NCI-H1048 (cell line): ENCODE measurements around the gene RPL29.
"Not testable (repeated sequence)": the region's sequence is repeated elsewhere in the genome, so short reads cannot be mapped to it uniquely, and the experiment has no call there.

Experiments
- DNase-seq: peaks from one replicate; lab custom pipeline; 2025; lab: John Stamatoyannopoulos, UW

Gene RPL29

DNA sequence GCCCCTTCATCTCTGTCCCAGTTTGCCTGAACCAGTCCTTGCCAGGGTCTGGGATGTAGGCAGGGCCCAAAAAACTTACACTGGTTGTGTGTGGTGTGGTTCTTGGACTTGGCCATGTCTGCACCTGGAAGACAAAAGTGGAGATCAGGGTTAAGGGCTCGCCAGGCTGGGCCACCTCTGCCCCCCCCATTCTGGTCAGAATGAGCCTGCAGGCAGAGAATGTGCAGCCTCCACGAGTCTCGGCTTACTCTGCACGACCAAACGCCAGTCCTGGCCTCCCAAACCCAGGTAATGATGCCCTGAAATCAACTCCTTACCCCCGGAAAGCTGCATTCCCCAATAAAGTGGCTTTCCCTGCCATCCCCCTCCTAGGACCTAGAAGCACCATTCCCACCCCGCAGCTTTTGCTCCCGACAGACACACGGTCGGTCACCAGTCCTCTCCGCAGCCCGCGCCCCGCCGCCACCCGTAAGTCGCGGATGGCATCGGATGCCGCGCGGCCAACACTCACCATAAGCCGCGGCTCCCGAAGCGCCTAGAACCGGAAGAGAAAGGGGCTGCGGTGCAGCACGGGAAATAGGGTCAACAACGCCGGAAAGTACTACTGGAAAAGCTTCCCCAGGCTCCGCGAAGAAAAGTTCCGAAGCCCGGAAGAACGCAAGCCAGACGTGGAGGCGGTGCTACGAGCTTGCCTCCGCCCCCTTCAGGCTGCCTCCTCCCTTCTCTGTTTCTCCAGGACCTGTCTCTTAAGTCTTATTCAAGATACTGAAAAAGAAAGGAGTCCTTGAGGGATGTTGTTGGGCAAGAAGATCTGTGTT is at the start of gene RPL29:
Gene RPL29, minus strand, starts transcription at position 550 of the 818 bp plus-strand sequence. Its CDS starts 434 bp downstream, at position 116.
- DNase-seq, result peak; percentile 87

DNA sequence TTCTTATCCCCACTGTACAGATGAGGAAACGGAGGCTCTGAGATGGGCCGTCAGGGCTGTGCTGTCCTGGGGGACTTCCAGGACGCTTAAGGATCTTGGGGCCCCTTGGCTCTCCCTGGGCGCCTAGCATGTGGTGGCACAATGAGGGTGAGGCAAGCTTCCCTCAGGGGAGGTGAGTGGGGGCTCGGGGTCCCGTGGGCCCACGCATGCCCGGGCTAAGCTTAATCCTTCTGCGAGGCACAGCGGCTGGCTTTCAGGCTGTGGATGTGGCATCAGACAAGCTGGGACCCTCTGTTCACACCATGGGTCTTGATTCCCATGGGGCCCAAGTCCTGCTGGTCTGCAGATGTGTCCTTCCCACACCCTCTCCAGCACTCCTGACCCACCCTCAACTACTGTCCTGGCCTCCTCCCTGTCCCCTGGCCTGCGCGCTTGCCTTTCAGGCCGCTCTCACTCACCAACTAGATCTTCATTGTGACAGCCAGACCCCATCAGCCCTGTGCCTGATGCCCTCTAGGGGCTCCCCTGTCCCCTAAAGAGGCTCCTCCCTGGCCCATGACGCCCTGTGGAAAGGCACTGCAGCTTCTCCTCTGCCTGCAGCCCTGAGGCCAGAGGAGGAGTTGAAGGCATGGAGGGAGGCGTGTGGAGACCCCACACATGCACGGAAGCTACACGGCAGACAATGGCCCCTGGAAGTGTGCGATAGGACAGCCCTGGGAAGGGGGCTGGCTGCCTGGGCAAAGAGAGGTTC is 49.3 kb upstream of the RPL29 start:
- DNase-seq, result no peak

GRCh38 chr3:52043750-52044149 is 48.1 kb upstream of the RPL29 start:
- DNase-seq, result no peak

GRCh38 chr3:52043039-52043438 is 47.3 kb upstream of the RPL29 start:
- not testable (repeated sequence) for DNase-seq

GRCh38 chr3:52041118-52041731 is 45.5 kb upstream of the RPL29 start:
- no peak for DNase-seq

DNA sequence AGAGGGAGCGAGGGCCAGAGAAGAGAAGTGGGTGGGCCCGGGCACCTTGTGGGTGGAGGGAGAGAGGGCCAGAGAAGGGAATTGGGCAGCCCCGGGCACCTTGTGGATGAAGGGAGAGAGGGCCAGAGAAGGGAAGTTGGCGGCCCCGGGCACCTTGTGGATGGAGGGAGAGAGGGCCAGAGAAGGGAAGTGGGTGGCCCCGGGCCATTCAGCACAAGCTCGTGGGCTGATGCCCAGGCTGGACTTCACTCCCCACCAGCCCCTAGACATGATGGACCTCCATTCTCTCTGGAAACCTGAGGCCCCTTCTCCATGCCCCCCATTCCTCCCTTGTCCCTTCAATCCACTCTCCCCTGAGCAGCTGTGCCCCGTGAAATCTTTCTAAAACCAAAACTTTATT is 44.9 kb upstream of the RPL29 start:
- DNase-seq, result no peak

- peak; percentile 11 for DNase-seq
Observed at GRCh38 chr3:52039846-52040245, 44.2 kb upstream of the RPL29 start.

DNA sequence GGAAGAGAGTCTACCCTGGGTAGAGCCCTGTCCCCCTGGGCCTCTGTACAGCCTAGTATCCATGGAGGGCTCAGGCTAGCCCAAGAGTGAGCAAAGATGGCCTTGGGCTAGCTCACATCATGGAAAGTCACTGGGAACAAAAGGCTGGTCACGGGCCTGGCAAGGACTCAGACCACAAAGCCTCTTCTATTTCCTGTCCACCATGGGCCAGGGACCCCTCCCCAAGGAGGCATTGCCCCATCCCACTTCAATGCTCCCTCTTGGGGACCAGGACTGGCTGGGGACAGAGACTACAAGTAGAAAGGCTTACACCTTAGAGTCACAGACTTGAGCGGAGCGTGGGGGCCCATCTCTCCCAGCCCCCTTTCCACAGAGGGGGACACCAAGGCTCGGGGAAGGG is 43.7 kb upstream of the RPL29 start:
- no peak for DNase-seq

GRCh38 chr3:52038227-52038626 is 42.5 kb upstream of the RPL29 start:
- DNase-seq, result no peak

GRCh38 chr3:52037291-52037690 is 41.6 kb upstream of the RPL29 start:
- DNase-seq, result no peak

GRCh38 chr3:52036829-52037228 is 41.1 kb upstream of the RPL29 start:
- DNase-seq, result no peak

DNA sequence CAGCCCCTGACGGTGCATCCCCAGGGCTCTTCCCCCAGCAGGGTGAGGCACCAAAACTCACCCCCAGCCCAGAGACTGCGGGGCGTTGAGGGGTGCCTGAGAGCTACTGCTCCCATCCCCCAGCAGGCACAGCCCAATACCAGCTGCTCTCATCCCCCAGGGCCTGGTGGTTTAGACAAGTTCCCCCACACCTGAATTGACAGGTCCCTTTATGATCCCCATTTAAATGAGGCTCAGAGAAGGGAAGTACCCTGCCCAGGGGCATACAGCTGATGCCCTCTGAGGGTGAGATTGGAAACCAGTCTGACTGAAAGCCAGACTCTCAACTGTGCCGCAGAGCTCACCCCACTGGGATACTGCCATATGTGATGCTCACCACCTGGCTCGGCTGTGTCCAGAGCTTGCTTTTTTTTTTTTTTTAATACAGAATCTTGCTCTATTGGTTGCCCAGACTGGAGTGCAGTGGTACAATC is 40.6 kb upstream of the RPL29 start:
- DNase-seq, result no peak

- DNase-seq, result no peak
Observed at GRCh38 chr3:52034651-52035050, 39.0 kb upstream of the RPL29 start.

DNA sequence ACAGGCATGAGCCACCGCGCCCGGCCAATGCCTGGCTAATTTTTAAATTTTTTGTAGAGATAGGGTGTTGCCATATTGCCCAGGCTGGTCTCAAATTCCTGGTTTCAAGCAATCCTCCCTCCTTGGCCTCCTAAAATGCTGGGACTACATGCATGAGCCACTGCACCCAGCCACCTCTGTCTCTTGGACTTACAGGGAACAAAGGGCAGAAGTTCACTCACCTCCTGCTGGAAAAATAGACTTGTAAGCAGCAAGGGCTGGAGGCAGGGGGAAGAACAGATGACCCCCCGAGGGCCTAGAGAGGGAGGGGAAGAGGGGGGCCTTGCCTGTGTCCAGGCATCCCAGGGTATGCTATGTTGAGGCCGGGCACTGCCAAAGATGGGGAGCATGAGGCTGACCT is 38.5 kb upstream of the RPL29 start:
- DNase-seq, result no peak

DNA sequence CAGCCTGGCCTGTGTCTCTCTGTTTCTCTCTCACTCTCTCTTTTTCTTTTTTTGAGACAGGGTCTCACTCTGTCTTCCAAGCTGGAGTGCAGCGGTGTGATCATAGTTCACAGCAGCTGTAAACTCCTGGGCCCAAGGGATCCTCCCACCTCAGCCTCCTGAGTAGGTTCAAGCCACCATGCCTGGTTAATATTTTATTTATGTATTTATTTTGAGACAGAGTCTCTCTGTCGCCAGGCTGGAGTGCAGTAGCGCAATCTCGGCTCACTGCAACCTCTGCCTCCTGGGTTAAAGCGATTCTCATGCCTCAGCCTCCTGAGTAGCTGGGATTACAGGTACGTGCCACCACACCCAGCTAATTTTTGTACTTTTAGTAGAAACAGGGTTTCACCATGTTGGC is 38.1 kb upstream of the RPL29 start:
- not testable (repeated sequence) for DNase-seq

- no peak for DNase-seq
Observed at GRCh38 chr3:52032702-52033408, 37.2 kb upstream of the RPL29 start.

GRCh38 chr3:52031896-52032295 is 36.2 kb upstream of the RPL29 start:
- DNase-seq, result no peak

- DNase-seq, result no peak
Observed at GRCh38 chr3:52030714-52031310, 35.1 kb upstream of the RPL29 start.

GRCh38 chr3:52029535-52029934 is 33.8 kb upstream of the RPL29 start:
- no peak for DNase-seq

DNA sequence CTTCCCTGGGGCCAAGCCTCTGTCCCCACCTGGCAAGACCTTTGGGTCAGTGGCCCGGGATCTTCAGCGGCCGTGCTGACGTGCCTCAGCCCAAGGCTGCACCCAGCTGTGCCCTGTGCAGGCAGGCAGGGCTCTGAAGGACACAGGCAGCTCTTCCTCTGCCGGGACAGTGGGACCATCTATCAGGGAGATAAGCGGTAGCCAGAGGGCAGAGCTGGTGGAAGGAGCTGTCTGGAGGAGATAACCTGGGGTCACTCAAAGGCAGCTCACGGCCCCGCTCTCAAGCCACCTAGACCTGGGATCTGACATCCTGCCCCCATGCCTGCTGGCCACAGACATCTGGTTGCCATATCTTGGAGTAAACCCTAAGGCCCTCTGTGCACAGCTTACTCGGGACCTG is 33.4 kb upstream of the RPL29 start:
- no peak for DNase-seq

- DNase-seq, result no peak
Observed at GRCh38 chr3:52028572-52028971, 32.9 kb upstream of the RPL29 start.

DNA sequence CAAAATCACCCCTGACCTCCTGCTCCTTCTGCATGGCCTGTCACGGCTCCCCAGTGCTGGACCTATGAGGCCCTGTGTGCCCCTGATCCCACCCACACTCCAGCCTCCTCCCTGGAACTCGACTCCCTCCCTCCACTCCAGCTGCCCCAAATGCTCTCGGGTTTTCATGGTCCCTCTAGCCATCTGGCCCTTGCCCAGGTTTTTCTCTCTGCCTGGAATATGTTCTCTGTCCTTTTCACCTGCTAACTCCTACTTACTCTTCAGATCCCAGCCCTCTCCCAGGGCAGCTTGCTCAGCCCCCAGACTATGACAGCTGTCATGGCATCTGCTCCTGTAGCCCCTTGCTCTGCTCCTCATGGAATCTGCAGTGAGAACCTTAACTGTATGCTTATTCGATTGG is 30.3 kb upstream of the RPL29 start:
- DNase-seq, result no peak
